HepG2 (cell line): ENCODE data around the gene TMEM132D.

Experiments
- FLYWCH1 ChIP-seq: sonication (generic); formaldehyde crosslinking; IDR thresholded peaks from 2 replicates; pipeline ENCODE4 v1.8.1; 2023; ENCODE audit warnings: mild to moderate bottlenecking, missing genetic modification reagents
- SMYD3 ChIP-seq: sonication (generic); formaldehyde crosslinking; IDR thresholded peaks from 2 replicates; pipeline ENCODE4 v1.8.1; 2023; ENCODE audit warnings: mild to moderate bottlenecking, missing genetic modification reagents
- THAP7 ChIP-seq: sonication (generic); formaldehyde crosslinking; IDR thresholded peaks from 2 replicates; pipeline ENCODE4 v1.8.1; 2023; ENCODE audit warnings: mild to moderate bottlenecking, missing genetic modification reagents
- ZBTB1 ChIP-seq: sonication (generic); formaldehyde crosslinking; IDR thresholded peaks from 2 replicates; pipeline ENCODE4 v1.4.0; 2020; ENCODE audit warnings: missing genetic modification reagents, borderline replicate concordance
- ZNF274 ChIP-seq: sonication (generic); formaldehyde crosslinking; IDR thresholded peaks from 2 replicates; pipeline ENCODE4 v1.5.1; 2020; ENCODE audit warnings: mild to moderate bottlenecking, missing genetic modification reagents

GRCh38 chr12:129401572-129401971, 502.3 kb downstream of the TMEM132D start:
- TF ChIP-seq ZBTB1 (CRISPR knock-in tag) (no peak), ZNF274 (CRISPR knock-in tag) (no peak), SMYD3 (CRISPR knock-in tag) (no peak), THAP7 (CRISPR knock-in tag) (no peak), FLYWCH1 (CRISPR knock-in tag) (no peak)
